NK-92 (cell line): ENCODE results near the gene CFAP210.
"Not testable (repeated sequence)": the region's sequence is repeated elsewhere in the genome, so short reads cannot be mapped to it uniquely, and the experiment has no call there.

Source experiments
- DNase-seq: peaks from one replicate; lab custom pipeline; 2025; ENCODE audit not compliant: unreplicated experiment; lab: John Stamatoyannopoulos, UW

The CFAP210 gene

DNA sequence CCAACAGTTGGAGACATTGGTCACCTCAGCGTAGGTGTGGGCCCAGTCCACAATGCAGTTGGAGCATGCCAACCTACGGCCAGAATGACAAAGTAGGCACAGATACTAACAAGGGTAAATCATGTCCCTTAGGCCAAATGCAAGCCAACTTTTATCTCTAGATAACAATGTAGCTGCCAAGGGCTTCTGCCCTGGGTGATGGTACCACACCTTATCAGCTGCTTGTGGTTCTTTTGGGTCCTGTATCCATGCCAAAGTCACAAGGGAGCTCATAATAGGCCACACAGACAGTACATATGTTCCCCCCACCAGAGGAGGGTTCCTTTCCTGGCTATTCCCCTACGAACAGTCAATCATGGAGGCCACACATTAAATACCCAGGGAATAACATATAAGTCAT is 19.1 kb upstream of the CFAP210 start:
- DNase-seq = no peak

GRCh38 chr2:169712791-169713227 is 18.6 kb upstream of the CFAP210 start:
- no peak for DNase-seq

DNA sequence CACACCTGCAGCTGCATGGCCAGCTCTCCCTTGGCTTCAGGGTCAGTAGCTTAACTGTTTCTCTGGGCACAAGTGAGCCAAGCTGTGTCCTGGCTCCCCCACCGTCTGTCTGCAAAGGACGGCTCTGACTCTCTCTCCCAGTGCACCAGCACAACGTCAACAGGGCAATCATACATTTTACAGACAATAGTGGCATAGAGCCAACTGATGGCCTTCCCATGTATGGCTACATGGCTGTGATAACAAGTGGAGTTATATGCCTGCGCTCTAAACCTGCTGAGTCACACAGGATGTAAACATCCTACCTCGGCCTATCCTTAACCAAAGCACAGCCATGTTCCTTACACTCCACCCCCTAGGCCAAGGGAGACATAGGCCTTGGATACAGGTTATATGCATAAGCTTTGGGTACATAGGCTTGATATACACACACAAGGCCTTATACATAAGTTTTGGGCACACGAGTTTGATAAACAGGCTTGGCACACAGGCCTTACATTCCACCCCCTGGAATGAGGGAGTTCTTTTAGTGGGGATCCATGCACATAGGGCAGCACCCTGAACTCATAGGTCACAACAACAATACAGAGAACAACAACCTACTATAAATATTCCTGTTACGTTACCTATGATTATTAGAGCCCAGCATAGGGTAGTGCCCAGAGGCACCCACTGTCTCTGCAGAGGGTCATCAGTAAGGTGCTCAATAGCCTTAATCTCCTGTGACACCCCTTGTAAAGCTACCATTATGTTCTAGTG is 17.7 kb upstream of the CFAP210 start:
- no peak for DNase-seq

DNA sequence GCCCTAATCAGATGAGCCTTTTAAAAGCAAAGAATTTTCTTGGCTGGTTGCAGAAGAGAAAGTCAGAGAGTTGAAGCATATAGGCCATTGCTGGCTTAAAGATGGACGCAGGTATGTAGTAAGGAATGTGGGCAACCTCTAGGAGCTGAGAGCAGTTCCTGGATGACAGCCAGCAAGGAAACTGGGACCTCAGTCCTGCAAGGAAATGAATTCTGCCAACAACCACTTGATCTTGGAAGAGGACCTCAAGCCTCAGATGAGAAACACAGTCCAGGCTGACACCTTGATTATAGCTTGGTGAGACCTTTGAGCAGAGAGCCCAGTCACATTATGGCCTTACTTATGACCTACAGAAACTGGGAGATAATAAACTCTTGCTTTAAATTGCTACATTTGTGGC is 15.8 kb upstream of the CFAP210 start:
- no peak for DNase-seq

- no peak for DNase-seq
Observed at GRCh38 chr2:169709331-169709730, 15.1 kb upstream of the CFAP210 start.

GRCh38 chr2:169707626-169708025 is 13.4 kb upstream of the CFAP210 start:
- DNase-seq = no peak

DNA sequence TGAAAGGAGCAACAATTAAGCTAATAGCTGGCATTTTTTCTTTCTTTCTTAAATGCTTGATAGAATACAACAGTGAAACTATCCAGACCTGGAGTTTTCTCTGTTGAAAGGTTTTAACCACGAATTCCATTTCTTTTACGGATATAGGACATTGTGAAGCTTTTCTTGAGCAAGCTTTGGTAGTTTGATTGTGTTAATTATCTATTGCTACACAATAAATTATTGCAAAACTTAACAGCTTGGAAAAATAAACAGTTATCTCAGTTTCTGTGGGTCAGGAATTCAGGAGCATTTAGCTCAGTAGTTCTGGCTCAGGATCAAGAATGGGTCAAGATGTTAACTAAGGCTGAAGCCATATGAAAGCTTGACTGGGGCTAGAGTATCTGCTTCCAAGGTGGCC is 11.7 kb upstream of the CFAP210 start:
- DNase-seq = no peak

GRCh38 chr2:169704160-169704708 is 10.0 kb upstream of the CFAP210 start:
- no peak for DNase-seq

DNA sequence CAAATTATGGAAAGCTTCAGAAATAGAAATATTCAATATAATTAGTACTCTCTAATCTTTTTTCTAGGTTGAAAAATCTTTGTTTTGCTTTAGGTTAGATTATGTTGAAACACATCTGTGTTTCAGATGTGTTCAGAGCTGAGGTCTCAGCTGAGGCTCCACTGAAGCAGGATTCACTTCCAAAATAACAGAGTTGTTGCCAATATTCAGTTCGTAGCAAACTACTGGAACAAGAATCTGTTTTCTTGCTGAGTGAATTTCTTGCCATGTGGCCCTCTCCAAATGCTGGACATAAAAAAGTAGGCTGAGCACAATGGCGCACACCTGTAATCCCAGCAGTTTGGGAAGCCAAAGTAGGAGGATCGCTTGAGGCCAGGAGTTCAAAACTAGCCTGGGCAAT is 8.8 kb upstream of the CFAP210 start:
- no peak for DNase-seq

DNA sequence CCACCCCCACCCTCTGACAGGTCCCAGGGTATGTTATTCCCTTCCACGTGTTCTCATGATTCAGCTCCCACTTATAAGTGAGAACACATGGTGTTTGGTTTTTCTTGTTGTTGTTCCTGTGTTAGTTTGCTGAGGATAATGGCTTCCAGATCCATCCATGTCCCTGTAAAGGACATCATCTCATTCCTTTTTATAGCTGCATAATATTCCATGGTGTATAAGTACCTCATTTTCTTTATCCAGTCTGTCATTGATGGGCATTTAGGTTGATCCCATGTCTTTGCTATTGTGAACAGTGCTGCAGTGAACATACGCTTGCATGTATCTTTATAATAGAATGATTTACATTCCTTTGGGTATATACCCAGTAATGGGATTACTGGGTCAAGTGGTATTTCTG is 5.0 kb upstream of the CFAP210 start:
- not testable (repeated sequence) for DNase-seq

DNA sequence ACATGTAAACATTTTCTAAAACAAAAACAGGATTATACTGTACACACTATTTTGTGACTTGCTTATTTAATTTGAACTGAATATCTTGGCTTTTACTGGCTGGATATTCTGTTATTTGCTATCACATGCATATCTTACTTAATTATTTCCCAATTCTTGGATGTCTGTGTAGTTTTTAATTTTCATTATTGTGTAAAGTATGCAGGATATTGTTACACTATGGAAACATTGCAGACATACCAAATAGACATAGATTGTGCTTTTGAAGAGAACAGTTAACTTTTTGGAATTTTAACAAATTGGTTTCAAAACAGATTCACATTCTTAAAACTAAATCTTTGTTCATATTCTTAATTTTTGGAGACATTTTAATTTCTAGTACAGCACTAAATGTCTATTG is 2.2 kb upstream of the CFAP210 start:
- no peak for DNase-seq

GRCh38 chr2:169694894-169695260 is 672 bp upstream of the CFAP210 start:
- no peak for DNase-seq

GRCh38 chr2:169693360-169693759 is 845 bp downstream of the CFAP210 start:
- no peak for DNase-seq

- no peak for DNase-seq
Observed at GRCh38 chr2:169692718-169693117, 1.5 kb downstream of the CFAP210 start.

DNA sequence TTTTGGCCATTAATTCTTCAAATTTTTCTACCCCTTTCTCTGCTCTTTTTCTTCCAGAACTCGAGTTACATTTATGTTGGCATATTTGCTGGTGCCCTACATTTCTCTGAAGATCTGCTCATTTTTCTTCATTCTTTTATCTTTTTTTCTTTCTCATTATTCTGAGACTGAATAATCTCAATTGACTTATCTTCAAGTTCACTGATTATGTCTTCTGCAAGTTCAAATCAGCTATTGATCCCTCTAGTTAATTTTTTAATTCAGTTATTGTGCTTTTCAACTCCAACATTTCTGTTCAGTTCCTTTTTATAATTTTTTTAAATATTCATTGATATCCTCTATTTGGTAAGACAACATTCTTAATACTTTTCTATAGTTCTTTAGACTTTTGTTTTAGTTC is 3.2 kb downstream of the CFAP210 start:
- no peak for DNase-seq

DNA sequence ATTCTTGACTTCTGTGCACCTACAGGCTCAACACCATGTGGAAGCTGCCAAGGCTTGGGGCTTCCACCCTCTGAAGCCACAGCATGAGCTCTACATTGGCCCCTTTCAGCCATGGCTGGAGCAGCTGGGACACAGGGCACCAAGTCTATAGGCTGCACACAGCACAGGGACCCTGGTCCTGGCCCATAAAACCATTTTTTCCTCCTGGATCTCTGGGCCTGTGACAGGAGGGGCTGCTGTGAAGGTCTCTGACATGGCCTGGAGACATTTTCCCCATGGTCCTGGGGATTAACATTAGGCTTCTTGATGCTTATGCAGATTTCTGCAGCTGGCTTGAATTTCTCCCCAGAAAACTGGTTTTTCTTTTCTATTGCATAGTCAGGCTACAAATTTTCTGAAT is 6.3 kb downstream of the CFAP210 start:
- DNase-seq = not testable (repeated sequence)

DNA sequence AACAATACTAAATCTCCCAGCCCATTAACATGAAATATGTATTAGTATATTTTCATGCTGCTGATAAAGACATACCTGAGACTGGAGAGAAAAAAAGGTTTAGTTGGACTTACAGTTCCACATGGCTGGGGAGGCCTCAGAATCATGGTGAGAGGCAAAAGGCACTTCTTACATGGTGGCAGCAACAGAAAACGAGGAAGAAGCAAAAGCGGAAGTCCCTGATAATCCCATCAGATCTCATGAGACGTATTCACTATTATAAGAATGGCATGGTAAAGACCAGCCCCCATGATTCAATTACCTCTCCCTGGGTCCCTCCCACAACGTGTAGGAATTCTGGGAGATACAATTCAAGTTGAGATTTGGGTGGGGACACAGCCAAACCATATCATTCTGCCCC is 7.4 kb downstream of the CFAP210 start:
- not testable (repeated sequence) for DNase-seq

DNA sequence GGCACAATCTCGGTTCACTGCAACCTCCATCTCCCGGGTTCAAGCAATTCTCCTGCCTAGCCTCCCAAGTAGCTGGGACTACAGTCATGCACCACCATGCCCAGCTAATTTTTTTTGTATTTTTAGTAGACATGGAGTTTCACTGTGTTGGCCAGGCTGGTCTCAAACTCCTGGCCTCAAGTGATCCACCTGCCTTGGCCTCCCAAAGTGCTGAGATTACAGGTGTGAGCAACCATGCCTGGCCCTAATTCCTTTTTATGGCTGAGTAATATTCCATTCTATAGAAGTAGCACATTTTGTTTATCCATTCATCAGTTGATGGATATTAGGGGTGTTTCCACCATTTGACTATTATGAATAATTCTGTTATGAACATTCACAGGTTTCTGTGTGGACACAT is 9.5 kb downstream of the CFAP210 start:
- not testable (repeated sequence) for DNase-seq

- DNase-seq = no peak
Observed at GRCh38 chr2:169684135-169684565, 10.1 kb downstream of the CFAP210 start.

- DNase-seq = no peak
Observed at GRCh38 chr2:169683425-169684134, 10.6 kb downstream of the CFAP210 start.

GRCh38 chr2:169683054-169683424 is 11.2 kb downstream of the CFAP210 start:
- DNase-seq = no peak

GRCh38 chr2:169676850-169677249 is 17.4 kb downstream of the CFAP210 start:
- DNase-seq = no peak
